ENCODE results near the gene BOK.

Gene BOK

GRCh38 chr2:241535871-241536655, 22.5 kb upstream of the BOK start:
- peak overlapping the region in 8 of 11 experiments; percentile 1 to 65 (median 40); a peak in 12 of 22 replicates for H3K4me2 ChIP-seq
- peaks cover 0 to 10% (median 0%) of the 10 kb centered on the region in 11 experiments; a peak in 1 of 22 replicates for H3K27me3 ChIP-seq
- H3K4me3 ChIP-seq = no peak overlapping the region
- H4K20me1 ChIP-seq = 0 out of 22 replicates have a peak, but pooled peaks cover 0 to 3% (median 0%) of the 10 kb centered on the region in 11 experiments
- no peak overlapping the region for H3K9ac ChIP-seq
- H3K27ac ChIP-seq = no peak overlapping the region
- no peak for TF ChIP-seq Cebpa-rat (IDR thresholded peaks at IDR 0.05)
- no peaks in the 10 kb centered on the region for H3K36me3 ChIP-seq
- no peaks in the 10 kb centered on the region for H3K9me3 ChIP-seq (replicated peaks in 1 of 11)
- H3K4me1 ChIP-seq = peaks cover 4 to 28% (median 20%) of the 10 kb centered on the region in 10 experiments; a peak in 17 of 20 replicates

- Histone ChIP-seq H3K4me3 (no peak overlapping the region), H3K27ac (no peak overlapping the region), H3K36me3 (no peaks in the 10 kb centered on the region), H3K27me3 (peaks cover 0 to 10% (median 0%) of the 10 kb centered on the region in 11 experiments; a peak in 1 of 22 replicates), H3K9ac (0 out of 22 replicates have a peak overlapping the region, but pooled peaks of 1 of the 11 experiments have one; percentile 18), H3K9me3 (replicated peaks in 1 of 11) (no peaks in the 10 kb centered on the region), H3K4me2 (peak overlapping the region in 7 of 11 experiments; percentile 94 to 99 (median 98); a peak in 7 of 22 replicates), H3K4me1 (peaks cover 4 to 45% (median 28%) of the 10 kb centered on the region in 10 experiments; a peak in 18 of 20 replicates), H4K20me1 (0 out of 22 replicates have a peak, but pooled peaks cover 0 to 3% (median 0%) of the 10 kb centered on the region in 11 experiments)
- TF ChIP-seq Cebpa-rat (IDR thresholded peaks at IDR 0.05) = no peak
Observed at GRCh38 chr2:241538838-241539615, 19.5 kb upstream of the BOK start.

DNA sequence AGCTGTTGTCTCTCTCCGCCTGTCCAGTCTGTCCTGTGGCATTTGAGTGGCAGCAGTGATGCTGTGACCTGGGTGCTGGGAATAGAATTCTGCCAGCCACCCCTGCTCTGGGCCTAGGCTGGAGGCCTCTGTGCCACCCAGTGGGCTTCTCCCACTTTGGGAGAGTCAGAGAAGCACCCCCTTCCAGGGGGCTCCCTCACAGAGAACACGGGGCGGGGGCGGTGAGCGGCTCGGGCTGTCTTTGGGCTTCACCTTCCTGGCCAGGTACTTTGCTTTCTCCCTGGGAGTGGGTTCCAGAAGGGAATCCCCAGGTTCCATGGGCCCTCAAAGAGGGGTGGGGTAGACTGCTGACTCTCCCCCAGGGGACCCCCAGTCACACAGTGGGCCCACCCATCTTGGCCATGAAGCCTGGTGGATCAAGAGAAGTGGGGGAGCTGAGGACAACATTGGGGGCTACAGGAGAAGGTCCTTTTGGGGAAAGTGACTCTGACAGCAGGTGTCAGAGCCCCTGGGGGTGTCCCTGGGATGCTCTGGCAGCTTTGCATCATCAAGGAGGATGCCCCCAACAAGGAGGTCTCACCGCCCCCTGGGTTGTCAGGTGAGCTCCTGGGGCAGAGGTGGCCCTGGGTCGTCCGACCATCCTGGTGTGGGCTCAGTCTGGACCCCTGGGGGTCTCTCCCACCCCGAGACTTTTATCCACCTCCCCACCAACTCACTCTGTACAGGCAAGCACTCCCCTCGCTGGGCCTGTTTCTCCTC, 18.8 kb upstream of the BOK start:
- H4K20me1 ChIP-seq = 0 out of 22 replicates have a peak, but pooled peaks cover 0 to 3% (median 0%) of the 10 kb centered on the region in 11 experiments
- TF ChIP-seq Cebpa-rat (IDR thresholded peaks at IDR 0.05) = no peak
- peak overlapping the region in 1 of 10 experiments; percentile 61; a peak in 2 of 20 replicates for H3K4me3 ChIP-seq
- no peak overlapping the region for H3K27ac ChIP-seq
- peak overlapping the region; percentile 87 to 99 (median 97); a peak in 21 of 22 replicates for H3K4me2 ChIP-seq
- peaks cover 4 to 45% (median 29%) of the 10 kb centered on the region in 10 experiments; a peak in 18 of 20 replicates for H3K4me1 ChIP-seq
- peaks cover 0 to 10% (median 0%) of the 10 kb centered on the region in 11 experiments; a peak in 1 of 22 replicates for H3K27me3 ChIP-seq
- H3K36me3 ChIP-seq = no peaks in the 10 kb centered on the region
- peak overlapping the region in 4 of 11 experiments; percentile 72 to 76 (median 72); a peak in 5 of 22 replicates for H3K9ac ChIP-seq
- no peaks in the 10 kb centered on the region for H3K9me3 ChIP-seq (replicated peaks in 1 of 11)

GRCh38 chr2:241540401-241540770, 18.2 kb upstream of the BOK start:
- peak overlapping the region in 4 of 11 experiments; percentile 32 to 52 (median 44); a peak in 6 of 22 replicates for H3K27ac ChIP-seq
- peak overlapping the region; percentile 87 to 99 (median 97) for H3K4me2 ChIP-seq
- no peak for TF ChIP-seq Cebpa-rat (IDR thresholded peaks at IDR 0.05)
- peak overlapping the region; percentile 54 to 76 (median 65); a peak in 20 of 22 replicates for H3K9ac ChIP-seq
- peaks cover 4 to 45% (median 29%) of the 10 kb centered on the region in 10 experiments; a peak in 18 of 20 replicates for H3K4me1 ChIP-seq
- peak overlapping the region; percentile 59 to 71 (median 64) for H3K4me3 ChIP-seq
- H3K9me3 ChIP-seq (replicated peaks in 1 of 11) = no peaks in the 10 kb centered on the region
- H4K20me1 ChIP-seq = 0 out of 22 replicates have a peak, but pooled peaks cover 0 to 3% (median 0%) of the 10 kb centered on the region in 11 experiments
- no peaks in the 10 kb centered on the region for H3K36me3 ChIP-seq
- peaks cover 0 to 10% (median 0%) of the 10 kb centered on the region in 11 experiments; a peak in 1 of 22 replicates for H3K27me3 ChIP-seq

GRCh38 chr2:241540771-241541561, 17.6 kb upstream of the BOK start:
- Histone ChIP-seq H3K27me3 (peaks cover 0 to 10% (median 0%) of the 10 kb centered on the region in 11 experiments; a peak in 1 of 22 replicates), H3K9ac (peak overlapping the region; percentile 54 to 76 (median 65); a peak in 21 of 22 replicates), H3K4me1 (peaks cover 4 to 43% (median 28%) of the 10 kb centered on the region in 10 experiments; a peak in 18 of 20 replicates), H4K20me1 (0 out of 22 replicates have a peak, but pooled peaks cover 0 to 3% (median 0%) of the 10 kb centered on the region in 11 experiments), H3K4me3 (peak overlapping the region; percentile 59 to 71 (median 64)), H3K4me2 (peak overlapping the region; percentile 87 to 99 (median 97)), H3K27ac (peak overlapping the region in 4 of 11 experiments; percentile 32 to 52 (median 44); a peak in 7 of 22 replicates), H3K9me3 (replicated peaks in 1 of 11) (no peaks in the 10 kb centered on the region), H3K36me3 (no peaks in the 10 kb centered on the region)
- TF ChIP-seq Cebpa-rat (IDR thresholded peaks at IDR 0.05) = no peak

DNA sequence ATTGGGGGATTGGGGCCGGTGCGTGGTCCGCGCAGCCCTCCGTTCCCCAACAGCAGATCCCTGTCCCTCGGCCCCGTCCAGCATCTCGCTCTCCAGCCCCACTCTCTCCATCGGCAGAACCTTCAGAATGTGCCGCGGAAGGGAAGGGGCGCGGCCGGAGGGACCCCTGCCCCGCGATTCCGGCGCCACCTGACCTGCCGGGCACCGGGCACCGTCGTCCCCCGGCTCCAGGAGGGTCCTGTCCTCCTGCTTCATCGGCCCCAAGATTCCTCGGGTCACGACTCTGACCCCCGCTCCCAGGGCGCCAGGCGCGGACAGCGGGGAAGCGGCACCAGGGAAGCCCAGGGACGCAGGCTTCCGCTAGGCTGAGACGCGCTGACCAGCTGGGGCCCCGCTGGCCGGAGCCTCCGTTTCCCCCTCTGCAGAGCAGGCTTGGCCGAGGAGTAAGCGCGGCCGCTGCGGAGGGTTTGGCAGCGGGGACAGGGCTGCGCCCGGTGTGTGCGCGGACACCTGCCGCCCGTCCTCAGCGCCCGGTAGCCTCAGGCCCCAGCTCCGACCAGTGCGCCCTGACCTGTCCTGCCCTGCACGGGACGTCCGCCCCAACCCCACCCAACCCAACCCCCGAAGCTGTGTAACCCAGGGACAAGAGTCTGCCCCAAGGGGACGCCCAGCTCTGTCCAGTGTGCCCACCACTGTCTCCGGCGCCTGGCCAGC, 16.8 kb upstream of the BOK start:
- peak overlapping the region in 10 of 11 experiments; percentile 54 to 99 (median 79); a peak in 18 of 22 replicates for H3K4me2 ChIP-seq
- H3K27ac ChIP-seq = no peak overlapping the region
- H3K27me3 ChIP-seq = peaks cover 0 to 10% (median 0%) of the 10 kb centered on the region in 11 experiments; a peak in 2 of 22 replicates
- peaks cover 4 to 35% (median 22%) of the 10 kb centered on the region in 10 experiments; a peak in 18 of 20 replicates for H3K4me1 ChIP-seq
- no peaks in the 10 kb centered on the region for H3K36me3 ChIP-seq
- peak overlapping the region in 3 of 10 experiments; percentile 22 to 71 (median 61); a peak in 2 of 20 replicates for H3K4me3 ChIP-seq
- TF ChIP-seq Cebpa-rat (IDR thresholded peaks at IDR 0.05) = no peak
- H3K9ac ChIP-seq = no peak overlapping the region
- no peaks in the 10 kb centered on the region for H3K9me3 ChIP-seq (replicated peaks in 1 of 11)
- 0 out of 22 replicates have a peak, but pooled peaks cover 0 to 3% (median 0%) of the 10 kb centered on the region in 11 experiments for H4K20me1 ChIP-seq

- peaks cover 4 to 35% (median 21%) of the 10 kb centered on the region in 10 experiments; a peak in 18 of 20 replicates for H3K4me1 ChIP-seq
- no peaks in the 10 kb centered on the region for H3K36me3 ChIP-seq
- no peak overlapping the region for H3K4me2 ChIP-seq
- H3K9ac ChIP-seq = no peak overlapping the region
- no peak overlapping the region for H3K27ac ChIP-seq
- H3K9me3 ChIP-seq (replicated peaks in 1 of 11) = no peaks in the 10 kb centered on the region
- no peak overlapping the region for H3K4me3 ChIP-seq
- H3K27me3 ChIP-seq = peaks cover 0 to 11% (median 0%) of the 10 kb centered on the region in 11 experiments; a peak in 4 of 22 replicates
- TF ChIP-seq Cebpa-rat (IDR thresholded peaks at IDR 0.05) = no peak
- 0 out of 22 replicates have a peak, but pooled peaks cover 0 to 3% (median 0%) of the 10 kb centered on the region in 11 experiments for H4K20me1 ChIP-seq
Observed at GRCh38 chr2:241542278-241542605, 16.3 kb upstream of the BOK start.

Measured in BLaER1 treated with 17β-estradiol and CSF1 and Interleukin-3, amounts not matched to agents 10 nM and 100 nM (cell line).